Body of pancreas (tissue), 4 donors: ENCODE measurements around the gene CUL9.

Experiments
- POLR2A ChIP-seq, 3 donors: fragments of 450-650 bp; IDR thresholded peaks; one replicate each; pipeline ENCODE4 v1.6.1; 2016; ENCODE audit warnings: antibody characterized with exemption in 3 of 3, mild to moderate bottlenecking in 2 of 3
- TF ChIP-seq, protein P1 (sequence below), 7 experiments: fragments of 450-650 bp in 4 of 7; fragments of 200-600 bp in 3 of 7; sonication (generic) in 3 of 7; IDR thresholded peaks; one replicate each; pipeline ENCODE4 v1.5.1; 2016 to 2019; ENCODE audit warnings: antibody characterized with exemption in 7 of 7

DNA sequence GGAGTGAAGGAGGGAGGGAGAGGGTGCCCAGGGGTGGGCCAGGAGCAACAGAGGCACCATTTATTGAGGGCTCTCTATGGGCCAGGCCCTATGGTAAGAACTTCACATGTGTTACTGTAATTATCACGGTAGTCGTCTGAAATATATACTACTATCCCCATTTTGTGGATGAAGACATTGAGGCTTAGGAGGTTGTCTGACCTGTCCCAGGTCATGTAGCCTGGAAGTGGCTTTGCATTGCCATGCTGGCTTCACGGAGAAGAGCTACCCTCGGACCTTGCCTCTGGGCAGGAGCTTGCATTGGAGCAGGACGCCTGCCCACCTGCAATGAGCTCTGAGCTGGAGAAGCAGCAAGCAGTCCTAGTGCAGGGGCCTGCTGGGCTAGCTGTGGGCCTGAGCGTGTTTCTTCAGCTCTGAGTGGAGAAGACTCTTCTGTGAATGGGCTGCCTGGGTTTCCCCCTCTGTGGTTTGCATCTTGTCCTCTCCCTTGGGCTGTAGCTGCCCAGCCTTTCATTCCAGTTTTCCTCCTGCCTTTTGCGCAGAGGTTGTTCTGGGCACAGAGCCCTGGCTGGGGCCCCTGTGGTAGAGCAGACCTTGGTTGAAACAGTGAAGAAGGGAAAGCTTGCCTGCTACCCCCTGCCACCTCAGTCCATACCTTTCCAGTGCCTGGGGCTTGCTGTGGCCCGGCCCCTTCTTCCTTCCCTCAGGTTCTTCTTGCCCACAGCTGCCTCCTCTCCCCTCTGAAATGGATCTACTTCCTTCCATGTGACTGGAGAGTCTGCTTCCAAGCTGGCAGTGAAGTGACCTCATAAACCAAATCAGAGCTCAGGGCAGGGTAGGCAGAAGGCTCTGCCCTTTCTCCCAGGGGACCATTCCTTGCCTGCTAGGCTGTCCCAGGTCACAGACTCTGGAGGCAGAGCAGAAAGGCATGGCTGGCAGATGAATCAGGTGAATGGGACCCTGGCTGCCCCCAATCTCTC is 35.0 kb upstream of the CUL9 start:
- TF ChIP-seq, protein P1, sequence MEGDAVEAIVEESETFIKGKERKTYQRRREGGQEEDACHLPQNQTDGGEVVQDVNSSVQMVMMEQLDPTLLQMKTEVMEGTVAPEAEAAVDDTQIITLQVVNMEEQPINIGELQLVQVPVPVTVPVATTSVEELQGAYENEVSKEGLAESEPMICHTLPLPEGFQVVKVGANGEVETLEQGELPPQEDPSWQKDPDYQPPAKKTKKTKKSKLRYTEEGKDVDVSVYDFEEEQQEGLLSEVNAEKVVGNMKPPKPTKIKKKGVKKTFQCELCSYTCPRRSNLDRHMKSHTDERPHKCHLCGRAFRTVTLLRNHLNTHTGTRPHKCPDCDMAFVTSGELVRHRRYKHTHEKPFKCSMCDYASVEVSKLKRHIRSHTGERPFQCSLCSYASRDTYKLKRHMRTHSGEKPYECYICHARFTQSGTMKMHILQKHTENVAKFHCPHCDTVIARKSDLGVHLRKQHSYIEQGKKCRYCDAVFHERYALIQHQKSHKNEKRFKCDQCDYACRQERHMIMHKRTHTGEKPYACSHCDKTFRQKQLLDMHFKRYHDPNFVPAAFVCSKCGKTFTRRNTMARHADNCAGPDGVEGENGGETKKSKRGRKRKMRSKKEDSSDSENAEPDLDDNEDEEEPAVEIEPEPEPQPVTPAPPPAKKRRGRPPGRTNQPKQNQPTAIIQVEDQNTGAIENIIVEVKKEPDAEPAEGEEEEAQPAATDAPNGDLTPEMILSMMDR (IDR thresholded peaks at IDR 0.05) = no peak
- TF ChIP-seq POLR2A (IDR thresholded peaks at IDR 0.05) = no peak
